WTC11 (cell line): ENCODE measurements around the gene CREB3L1. TPM values are rescaled to one million over a fixed set of nuclear protein-coding genes. Genes with fewer than 3 reads are reported as not detected.
A peak's percentile ranks its signal among the peaks of the same experiment; 100 is the strongest.

Source experiments
- ATAC-seq: fragments of 200-7000 bp; cut with Tn5 transposase; 2 replicates; pipeline ENCODE4 v1.10.0; 2021; ENCODE audit warnings: mild to moderate bottlenecking, moderate library complexity
- CTCF ChIA-PET: fragments of 300-600 bp; sonication (Branson Sonifier 250); formaldehyde crosslinking; loops from one replicate; lab custom pipeline; 2021; ENCODE audit warnings: antibody characterized with exemption; lab: Charles Lee
- POLR2A ChIA-PET: fragments of 350-600 bp; sonication (Branson Sonifier 250); formaldehyde crosslinking; loops from one replicate; lab custom pipeline; 2021; ENCODE audit warnings: antibody characterized with exemption; lab: Charles Lee
- DNase-seq: peaks from one replicate; pipeline ENCODE4 v3.0.0; 2021; ENCODE audit warnings: low spot score
- H3K27ac Mint-ChIP-seq: 2 replicates; pipeline ENCODE4 v1.8.0; 2021; ENCODE audit warnings: mixed read lengths
- H3K27me3 Mint-ChIP-seq: 2 replicates; pipeline ENCODE4 v1.8.0; 2021; ENCODE audit warnings: low read depth, mild to moderate bottlenecking, moderate library complexity, mixed read lengths
- H3K36me3 Mint-ChIP-seq: 2 replicates; pipeline ENCODE4 v1.8.0; 2021; ENCODE audit warnings: mixed read lengths
- H3K4me1 Mint-ChIP-seq: 2 replicates; pipeline ENCODE4 v1.8.0; 2022; ENCODE audit warnings: mixed read lengths
- H3K4me3 Mint-ChIP-seq: 2 replicates; pipeline ENCODE4 v1.8.0; 2021; ENCODE audit warnings: mild to moderate bottlenecking, moderate library complexity, mixed read lengths
- H3K9me3 Mint-ChIP-seq: 2 replicates; pipeline ENCODE4 v1.8.0; 2021; ENCODE audit warnings: mixed read lengths
- CREB1 ChIP-seq: sonication (generic); formaldehyde crosslinking; IDR thresholded peaks from 2 replicates; pipeline ENCODE4 v1.8.0; 2023; ENCODE audit warnings: mild to moderate bottlenecking, missing genetic modification reagents
- CREM ChIP-seq: sonication (generic); formaldehyde crosslinking; IDR thresholded peaks from 2 replicates; pipeline ENCODE4 v1.8.1; 2022; ENCODE audit warnings: mild to moderate bottlenecking, missing genetic modification reagents, moderate library complexity
- ETV6 ChIP-seq: sonication (generic); formaldehyde crosslinking; IDR thresholded peaks from 2 replicates; pipeline ENCODE4 v1.8.1; 2022; ENCODE audit warnings: mild to moderate bottlenecking, missing genetic modification reagents
- OVOL2 ChIP-seq: fragments of 250-450 bp; sonication (Bioruptor Pico); IDR thresholded peaks from 2 replicates; pipeline ENCODE4 v1.9.0; 2021; ENCODE audit warnings: mild to moderate bottlenecking, borderline replicate concordance
- PRRX2 ChIP-seq: fragments of 250-450 bp; sonication (Bioruptor Pico); IDR thresholded peaks from 2 replicates; pipeline ENCODE4 v1.8.0; 2021; ENCODE audit warnings: mild to moderate bottlenecking
- TEAD1 ChIP-seq: sonication (generic); formaldehyde crosslinking; IDR thresholded peaks from 2 replicates; pipeline ENCODE4 v1.8.0; 2022; ENCODE audit warnings: mild to moderate bottlenecking, missing genetic modification reagents
- TP53 ChIP-seq: sonication (generic); formaldehyde crosslinking; IDR thresholded peaks from 2 replicates; pipeline ENCODE4 v1.8.1; 2023; ENCODE audit warnings: mild to moderate bottlenecking, missing genetic modification reagents
- ZNF263 ChIP-seq: sonication (generic); formaldehyde crosslinking; IDR thresholded peaks from 2 replicates; pipeline ENCODE4 v1.8.1; 2022; ENCODE audit warnings: low read depth, mild to moderate bottlenecking, moderate library complexity, missing genetic modification reagents
- ZNF423 ChIP-seq: fragments of 250-450 bp; sonication (Bioruptor Pico); IDR thresholded peaks from 2 replicates; pipeline ENCODE4 v2.1.2; 2022; ENCODE audit warnings: mild to moderate bottlenecking, moderate library complexity
- total RNA-seq: library from RNA; stranded (reverse); gene quantifications from 3 replicates; pipeline ENCODE4 v1.2.3, GENCODE V29; 2021
- TF ChIP-seq, protein P1 (sequence below): sonication (generic); formaldehyde crosslinking; IDR thresholded peaks from 2 replicates; pipeline ENCODE4 v1.8.0; 2022; ENCODE audit warnings: mild to moderate bottlenecking, missing genetic modification reagents
- TF ChIP-seq, protein P2 (sequence below): sonication (generic); formaldehyde crosslinking; IDR thresholded peaks from 2 replicates; pipeline ENCODE4 v1.8.1; 2022; ENCODE audit warnings: low read depth, missing genetic modification reagents, borderline replicate concordance
- TF ChIP-seq, protein P3 (sequence below): sonication (generic); formaldehyde crosslinking; IDR thresholded peaks from 2 replicates; pipeline ENCODE4 v1.8.1; 2023; ENCODE audit warnings: mild to moderate bottlenecking, missing genetic modification reagents, moderate library complexity
- TF ChIP-seq, protein P4 (sequence below): fragments of 250-450 bp; sonication (Bioruptor Pico); conservative IDR thresholded peaks from 2 replicates; pipeline ENCODE4 v1.9.0; 2021; ENCODE audit warnings: mild to moderate bottlenecking
- TF ChIP-seq, protein P5 (sequence below): sonication (generic); formaldehyde crosslinking; IDR thresholded peaks from 2 replicates; pipeline ENCODE4 v1.8.1; 2022; ENCODE audit warnings: mild to moderate bottlenecking, moderate library complexity, missing genetic modification reagents

The CREB3L1 gene
- total RNA-seq, 1 experiment from 2014 or later = 10.9 TPM

DNA sequence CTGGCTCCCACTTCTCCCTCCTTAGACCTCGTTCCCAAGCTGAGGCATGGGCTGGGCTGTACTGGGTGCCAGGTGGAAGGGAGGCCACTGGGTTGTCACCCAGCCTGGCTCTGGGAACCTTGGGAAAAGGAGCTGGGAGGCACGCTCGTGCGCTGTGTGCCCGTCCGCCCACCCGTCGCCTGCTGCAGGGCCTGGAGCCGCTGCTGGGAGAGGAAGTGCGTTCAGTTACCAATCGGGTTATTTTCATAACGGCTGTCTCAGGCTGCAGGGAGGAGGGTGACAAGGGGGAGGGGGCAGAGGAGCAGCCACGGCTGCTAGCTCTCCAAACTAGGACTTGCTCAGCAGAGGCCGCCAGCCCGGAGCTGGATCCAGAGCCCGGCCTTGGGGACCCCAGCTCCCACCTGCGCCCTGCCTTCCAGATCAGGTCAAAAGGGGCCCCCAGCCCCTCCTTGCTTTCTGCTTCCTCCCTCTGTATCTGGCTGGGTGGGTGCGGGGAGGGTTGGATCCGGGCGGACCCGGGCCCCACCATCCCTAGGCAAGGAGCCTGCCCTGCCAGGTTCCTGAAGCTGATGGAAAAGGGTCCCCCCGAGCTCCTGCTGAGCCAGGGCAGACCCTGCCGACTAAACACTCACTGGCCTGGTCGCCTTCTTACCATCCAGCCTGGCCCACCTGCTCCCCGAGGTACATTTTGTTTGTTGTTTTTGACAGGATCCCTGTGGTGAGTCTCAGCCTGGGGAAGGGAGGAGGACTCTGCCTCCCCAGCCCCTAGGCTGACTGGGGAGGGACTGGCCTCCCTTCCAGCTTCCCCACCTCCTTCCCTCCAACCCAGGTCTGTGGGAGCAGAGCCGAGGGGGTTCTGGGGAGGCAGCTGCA is 84.1 kb downstream of the CREB3L1 start:
- H3K27ac Mint-ChIP-seq = peak overlapping the region; percentile 80; the same call in 1 of the 2 replicates
- TF ChIP-seq, protein P1, sequence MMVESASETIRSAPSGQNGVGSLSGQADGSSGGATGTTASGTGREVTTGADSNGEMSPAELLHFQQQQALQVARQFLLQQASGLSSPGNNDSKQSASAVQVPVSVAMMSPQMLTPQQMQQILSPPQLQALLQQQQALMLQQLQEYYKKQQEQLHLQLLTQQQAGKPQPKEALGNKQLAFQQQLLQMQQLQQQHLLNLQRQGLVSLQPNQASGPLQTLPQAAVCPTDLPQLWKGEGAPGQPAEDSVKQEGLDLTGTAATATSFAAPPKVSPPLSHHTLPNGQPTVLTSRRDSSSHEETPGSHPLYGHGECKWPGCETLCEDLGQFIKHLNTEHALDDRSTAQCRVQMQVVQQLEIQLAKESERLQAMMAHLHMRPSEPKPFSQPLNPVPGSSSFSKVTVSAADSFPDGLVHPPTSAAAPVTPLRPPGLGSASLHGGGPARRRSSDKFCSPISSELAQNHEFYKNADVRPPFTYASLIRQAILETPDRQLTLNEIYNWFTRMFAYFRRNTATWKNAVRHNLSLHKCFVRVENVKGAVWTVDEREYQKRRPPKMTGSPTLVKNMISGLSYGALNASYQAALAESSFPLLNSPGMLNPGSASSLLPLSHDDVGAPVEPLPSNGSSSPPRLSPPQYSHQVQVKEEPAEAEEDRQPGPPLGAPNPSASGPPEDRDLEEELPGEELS = no peak
- no peak for DNase-seq
- peaks cover 2% of the 10 kb centered on the region; the same call in 1 of the 2 replicates for H3K36me3 Mint-ChIP-seq
- H3K27me3 Mint-ChIP-seq = no peaks in the 10 kb centered on the region
- no peak overlapping the region for H3K4me3 Mint-ChIP-seq
- ATAC-seq = peak; percentile 23
- POLR2A ChIA-PET = interaction anchor here (0.6 to 1.4 kb wide), 3 partner anchors 10 to 896 kb away, joined by 3 read pairs; no protein-coding TSS in a partner anchor
- H3K9me3 Mint-ChIP-seq = no peaks in the 10 kb centered on the region
- CTCF ChIA-PET = interaction anchor here (0.8 to 11.8 kb wide), 12 partner anchors 8 to 53 kb away, joined by 3 to 231 read pairs (median 3); partner anchors contain the start of gene DGKZ
- peaks cover 34% of the 10 kb centered on the region for H3K4me1 Mint-ChIP-seq

DNA sequence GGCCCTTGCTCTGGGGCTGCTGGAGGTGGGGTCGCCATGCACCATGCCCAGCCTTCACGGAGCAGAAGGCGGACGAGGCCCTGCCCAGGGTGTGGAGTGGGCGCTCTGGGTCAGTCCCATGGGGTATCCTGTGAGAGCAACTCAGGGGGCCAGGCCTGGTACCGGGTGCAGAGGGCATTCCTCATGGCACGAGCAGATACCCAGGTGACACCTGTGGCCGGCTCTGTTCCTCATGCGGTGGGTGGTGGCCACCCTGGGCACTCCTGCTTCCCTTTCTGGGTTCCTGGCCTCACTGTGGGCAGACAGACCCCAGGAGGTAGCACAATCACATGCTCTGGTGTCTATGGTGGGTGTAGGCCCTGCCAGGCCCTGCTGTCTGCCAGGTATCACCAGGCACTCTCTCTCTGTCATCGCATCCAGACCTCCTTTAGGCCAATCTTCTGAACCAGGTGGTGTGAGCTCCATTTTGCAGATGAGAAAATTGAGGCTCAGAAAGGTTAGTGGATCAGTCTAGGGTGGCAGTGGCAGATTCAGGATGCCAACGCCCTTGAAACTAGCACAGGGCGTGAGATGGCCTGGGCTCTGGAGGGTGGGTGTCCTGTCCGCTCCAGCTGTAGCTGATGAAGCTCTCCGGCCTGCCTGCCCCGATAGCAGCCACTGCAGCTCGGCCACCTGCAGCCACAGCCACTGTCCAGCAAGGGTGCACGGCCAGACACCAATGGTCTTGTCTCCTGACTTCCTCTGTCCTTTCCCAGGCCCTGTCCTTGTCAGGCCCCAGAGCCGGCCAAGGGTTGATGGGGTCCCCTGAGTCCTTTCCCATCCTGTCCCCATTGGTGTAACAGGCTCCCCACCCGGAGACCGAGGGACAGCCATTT is 84.9 kb downstream of the CREB3L1 start:
- H3K36me3 Mint-ChIP-seq = peaks cover 2% of the 10 kb centered on the region; the same call in 1 of the 2 replicates
- no peak for DNase-seq
- peak overlapping the region; percentile 85 for H3K27ac Mint-ChIP-seq
- no peak for ATAC-seq
- no peak overlapping the region for H3K4me3 Mint-ChIP-seq
- H3K4me1 Mint-ChIP-seq = peaks cover 32% of the 10 kb centered on the region
- H3K9me3 Mint-ChIP-seq = no peaks in the 10 kb centered on the region
- ChIA-PET POLR2A (interaction anchor here (0.6 kb wide), 1 partner anchor 895 kb away, joined by 3 read pairs; no protein-coding TSS in a partner anchor), CTCF (interaction anchor here (1.0 to 11.8 kb wide), 4 partner anchors 10 to 21 kb away, joined by 3 to 231 read pairs (median 4); no protein-coding TSS in a partner anchor)
- H3K27me3 Mint-ChIP-seq = no peaks in the 10 kb centered on the region
- TF ChIP-seq PRRX2 (CRISPR knock-in tag) (no peak), CREM (CRISPR knock-in tag) (no peak), ZNF423 (no peak), TP53 (CRISPR knock-in tag) (no peak), ZNF263 (CRISPR knock-in tag) (no peak), OVOL2 (CRISPR knock-in tag) (no peak), CREB1 (no peak), ETV6 (no peak), TEAD1 (CRISPR knock-in tag) (no peak)
- TF ChIP-seq, protein P2, sequence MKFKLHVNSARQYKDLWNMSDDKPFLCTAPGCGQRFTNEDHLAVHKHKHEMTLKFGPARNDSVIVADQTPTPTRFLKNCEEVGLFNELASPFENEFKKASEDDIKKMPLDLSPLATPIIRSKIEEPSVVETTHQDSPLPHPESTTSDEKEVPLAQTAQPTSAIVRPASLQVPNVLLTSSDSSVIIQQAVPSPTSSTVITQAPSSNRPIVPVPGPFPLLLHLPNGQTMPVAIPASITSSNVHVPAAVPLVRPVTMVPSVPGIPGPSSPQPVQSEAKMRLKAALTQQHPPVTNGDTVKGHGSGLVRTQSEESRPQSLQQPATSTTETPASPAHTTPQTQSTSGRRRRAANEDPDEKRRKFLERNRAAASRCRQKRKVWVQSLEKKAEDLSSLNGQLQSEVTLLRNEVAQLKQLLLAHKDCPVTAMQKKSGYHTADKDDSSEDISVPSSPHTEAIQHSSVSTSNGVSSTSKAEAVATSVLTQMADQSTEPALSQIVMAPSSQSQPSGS (CRISPR knock-in tag) = no peak
- TF ChIP-seq, protein P3, sequence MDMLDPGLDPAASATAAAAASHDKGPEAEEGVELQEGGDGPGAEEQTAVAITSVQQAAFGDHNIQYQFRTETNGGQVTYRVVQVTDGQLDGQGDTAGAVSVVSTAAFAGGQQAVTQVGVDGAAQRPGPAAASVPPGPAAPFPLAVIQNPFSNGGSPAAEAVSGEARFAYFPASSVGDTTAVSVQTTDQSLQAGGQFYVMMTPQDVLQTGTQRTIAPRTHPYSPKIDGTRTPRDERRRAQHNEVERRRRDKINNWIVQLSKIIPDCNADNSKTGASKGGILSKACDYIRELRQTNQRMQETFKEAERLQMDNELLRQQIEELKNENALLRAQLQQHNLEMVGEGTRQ (CRISPR knock-in tag) = no peak
- TF ChIP-seq, protein P4, sequence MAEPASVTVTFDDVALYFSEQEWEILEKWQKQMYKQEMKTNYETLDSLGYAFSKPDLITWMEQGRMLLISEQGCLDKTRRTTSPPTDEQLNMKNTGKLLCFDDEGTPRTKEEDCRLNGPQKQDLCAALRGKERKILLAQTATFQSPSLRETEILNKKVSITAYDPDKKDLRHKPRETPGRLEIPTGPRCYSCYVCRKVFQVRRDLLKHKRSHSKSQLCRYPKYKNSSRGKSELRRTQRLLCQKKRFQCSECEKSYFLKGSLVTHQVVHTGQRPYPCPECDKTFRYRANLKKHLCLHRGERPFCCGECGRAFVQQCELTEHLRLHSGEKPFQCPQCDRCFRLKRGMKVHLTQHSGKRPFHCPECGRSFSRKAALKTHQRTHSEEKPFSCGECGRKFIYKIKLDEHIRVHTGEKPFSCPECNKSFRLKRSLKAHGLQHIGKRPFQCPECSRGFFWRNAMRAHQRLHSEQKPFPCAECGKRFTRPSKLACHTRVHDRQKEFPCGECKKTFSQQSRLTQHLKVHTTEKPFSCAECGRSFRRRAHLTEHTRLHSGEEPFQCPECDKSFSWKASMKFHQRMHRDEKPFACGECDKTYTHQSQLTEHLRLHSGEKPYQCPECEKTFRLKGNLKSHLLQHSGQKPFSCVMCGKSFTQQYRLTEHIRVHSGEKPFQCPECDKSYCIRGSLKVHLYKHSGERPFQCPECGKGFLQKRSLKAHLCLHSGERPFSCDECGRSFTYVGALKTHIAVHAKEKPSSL = no peak
- TF ChIP-seq, protein P5, sequence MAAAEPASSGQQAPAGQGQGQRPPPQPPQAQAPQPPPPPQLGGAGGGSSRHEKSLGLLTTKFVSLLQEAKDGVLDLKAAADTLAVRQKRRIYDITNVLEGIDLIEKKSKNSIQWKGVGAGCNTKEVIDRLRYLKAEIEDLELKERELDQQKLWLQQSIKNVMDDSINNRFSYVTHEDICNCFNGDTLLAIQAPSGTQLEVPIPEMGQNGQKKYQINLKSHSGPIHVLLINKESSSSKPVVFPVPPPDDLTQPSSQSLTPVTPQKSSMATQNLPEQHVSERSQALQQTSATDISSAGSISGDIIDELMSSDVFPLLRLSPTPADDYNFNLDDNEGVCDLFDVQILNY = no peak
- TF ChIP-seq, all 79 proteins: peak for 0
